MCF 10A (cell line): ENCODE measurements around the gene IGF1R. TPM values are rescaled to one million over a fixed set of nuclear protein-coding genes. Genes with fewer than 3 reads are reported as not detected.

Experiments
- BruUV-seq: library from RNA; stranded (reverse); fragments of 400-500 nt; replicated peaks from 2 replicates; lab custom pipeline; 2021; lab: Mats Ljungman, UMichigan
- CTCF ChIA-PET: fragments of 300-600 bp; sonication (Branson Sonifier 250); formaldehyde crosslinking; extraction: SDS; loops from one replicate; lab custom pipeline; 2021; ENCODE audit warnings: antibody characterized with exemption, inconsistent platforms; lab: Yijun Ruan, JAX
- POLR2A ChIA-PET: fragments of 300-600, 350-650 bp; sonication (Branson Sonifier 250); formaldehyde crosslinking; extraction: SDS; loops from one replicate; lab custom pipeline; 2020; ENCODE audit warnings: antibody characterized with exemption, inconsistent platforms; lab: Yijun Ruan, JAX
- DNase-seq: peaks from one replicate; pipeline ENCODE4 v3.0.0-alpha.2; 2018; ENCODE audit not compliant: unreplicated experiment
- H3K27ac Mint-ChIP-seq: one replicate; pipeline ENCODE4 v1.8.0; 2022; ENCODE audit warnings: mild to moderate bottlenecking, low read depth, mixed read lengths; ENCODE audit not compliant: unreplicated experiment
- H3K27me3 Mint-ChIP-seq: one replicate; pipeline ENCODE4 v1.8.0; 2022; ENCODE audit warnings: mixed read lengths; ENCODE audit not compliant: insufficient read depth, unreplicated experiment
- H3K36me3 Mint-ChIP-seq: one replicate; pipeline ENCODE4 v1.8.0; 2022; ENCODE audit warnings: mild to moderate bottlenecking, moderate library complexity, mixed read lengths; ENCODE audit not compliant: insufficient read depth, unreplicated experiment
- H3K4me1 Mint-ChIP-seq: one replicate; pipeline ENCODE4 v1.8.0; 2022; ENCODE audit warnings: mixed read lengths; ENCODE audit not compliant: insufficient read depth, unreplicated experiment
- H3K4me3 Mint-ChIP-seq: one replicate; pipeline ENCODE4 v1.8.0; 2022; ENCODE audit warnings: mild to moderate bottlenecking, moderate library complexity, mixed read lengths; ENCODE audit not compliant: unreplicated experiment
- H3K9me3 Mint-ChIP-seq: one replicate; pipeline ENCODE4 v1.8.0; 2022; ENCODE audit warnings: mixed read lengths; ENCODE audit not compliant: unreplicated experiment
- CTCF ChIP-seq: fragments of 200-600 bp; IDR thresholded peaks from one replicate; pipeline ENCODE4 v1.8.0; 2022; ENCODE audit warnings: antibody characterized with exemption, mild to moderate bottlenecking; ENCODE audit not compliant: unreplicated experiment
- intact Hi-C: fragments of 100-400 bp; cut with micrococcal nuclease; formaldehyde crosslinking; loops from 2 replicates; pipeline ENCODE4 v1.14.1; 2022
- total RNA-seq: library from RNA; stranded (reverse); gene quantifications from 2 replicates; pipeline ENCODE4 v1.2.3, GENCODE V29; 2022

IGF1R gene
- total RNA-seq, 1 experiment from 2014 or later: 53.3 TPM

DNA sequence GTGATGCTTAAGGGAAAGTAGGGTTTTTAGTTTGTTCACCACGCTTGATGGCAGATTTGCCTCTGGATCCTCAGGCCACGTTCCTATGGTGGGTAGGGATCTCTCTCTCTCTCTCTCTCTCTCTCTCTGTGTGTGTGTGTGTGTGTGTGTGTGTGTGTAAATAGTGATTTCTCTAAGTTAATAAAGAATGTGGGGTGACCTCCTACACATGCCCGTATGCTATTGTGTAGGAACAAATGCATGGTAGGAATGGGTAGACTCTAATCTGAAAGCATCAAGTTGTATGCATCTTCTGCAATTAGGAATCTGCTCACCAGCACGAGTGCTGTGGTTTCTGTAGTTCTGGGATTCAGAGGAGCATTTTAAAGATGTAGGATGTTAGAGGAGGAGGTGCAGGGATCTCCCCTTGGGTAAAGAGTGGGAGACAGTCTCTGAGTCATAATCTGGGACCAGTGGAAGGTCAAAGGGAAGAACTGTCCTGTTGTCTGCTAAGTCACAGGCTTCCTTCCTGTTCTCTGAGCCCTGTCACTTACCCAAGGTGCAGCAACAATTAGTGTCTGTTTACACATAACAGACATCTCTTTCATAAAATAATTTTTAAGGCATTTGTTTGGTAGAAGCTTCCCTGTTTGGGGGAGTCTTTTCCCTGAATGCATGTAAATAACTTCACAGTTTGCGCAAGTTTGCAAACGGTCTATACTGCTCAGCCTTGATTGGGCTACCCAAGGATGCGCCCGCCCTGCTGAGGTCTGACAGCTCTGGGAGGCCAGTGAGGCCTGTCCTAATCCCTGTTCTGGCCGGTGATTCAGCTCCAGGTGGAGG, 139.8 kb downstream of the IGF1R start:
- no peak overlapping the region for H3K4me3 Mint-ChIP-seq
- BruUV-seq: no TSS peak
- H3K9me3 Mint-ChIP-seq: no peaks in the 10 kb centered on the region
- DNase-seq: peak; percentile 11
- peaks cover 13% of the 10 kb centered on the region for H3K4me1 Mint-ChIP-seq
- H3K27ac Mint-ChIP-seq: no peak overlapping the region
- no peak for TF ChIP-seq CTCF
- POLR2A ChIA-PET: interaction anchor here (0.7 to 3.1 kb wide), 4 partner anchors 12 to 35 kb away, joined by 3 to 13 read pairs (median 4); no protein-coding TSS in a partner anchor
- no peaks in the 10 kb centered on the region for H3K36me3 Mint-ChIP-seq
- CTCF ChIA-PET: interaction anchor here (0.6 to 3.6 kb wide), 3 partner anchors 9 to 118 kb away, joined by 3 to 12 read pairs (median 7); no protein-coding TSS in a partner anchor
- no peaks in the 10 kb centered on the region for H3K27me3 Mint-ChIP-seq
- intact Hi-C loops: no loop called here

DNA sequence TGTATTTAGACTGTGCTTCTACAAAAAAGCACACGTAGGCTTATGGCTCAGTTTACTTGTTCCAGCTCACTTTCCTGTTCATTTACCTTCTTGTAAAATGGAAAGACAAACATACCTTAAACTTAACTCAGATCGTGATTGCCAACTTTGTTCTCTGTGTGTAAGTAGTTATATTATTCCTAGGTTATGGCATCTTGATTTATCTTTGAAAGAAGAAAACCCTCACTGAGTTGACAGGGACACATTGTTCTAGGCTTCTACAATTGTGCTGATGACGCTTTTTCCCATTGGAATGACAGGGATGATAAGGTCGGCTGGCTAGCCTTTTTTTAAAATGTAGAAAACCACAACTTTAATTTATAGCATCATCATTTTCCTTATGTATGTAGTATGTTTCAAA, 140.7 kb downstream of the IGF1R start:
- no peak for DNase-seq
- ChIA-PET CTCF (interaction anchor here (0.6 to 3.6 kb wide), 2 partner anchors 10 kb away, joined by 3 to 12 read pairs; no protein-coding TSS in a partner anchor), POLR2A (interaction anchor here (0.8 to 3.1 kb wide), 3 partner anchors 11 to 34 kb away, joined by 3 to 13 read pairs (median 5); no protein-coding TSS in a partner anchor)
- no peak for TF ChIP-seq CTCF
- H3K4me1 Mint-ChIP-seq: peaks cover 13% of the 10 kb centered on the region
- no TSS peak for BruUV-seq
- intact Hi-C loops: no loop called here
- no peaks in the 10 kb centered on the region for H3K9me3 Mint-ChIP-seq
- no peak overlapping the region for H3K27ac Mint-ChIP-seq
- H3K4me3 Mint-ChIP-seq: no peak overlapping the region
- peaks cover 2% of the 10 kb centered on the region for H3K36me3 Mint-ChIP-seq
- no peaks in the 10 kb centered on the region for H3K27me3 Mint-ChIP-seq

DNA sequence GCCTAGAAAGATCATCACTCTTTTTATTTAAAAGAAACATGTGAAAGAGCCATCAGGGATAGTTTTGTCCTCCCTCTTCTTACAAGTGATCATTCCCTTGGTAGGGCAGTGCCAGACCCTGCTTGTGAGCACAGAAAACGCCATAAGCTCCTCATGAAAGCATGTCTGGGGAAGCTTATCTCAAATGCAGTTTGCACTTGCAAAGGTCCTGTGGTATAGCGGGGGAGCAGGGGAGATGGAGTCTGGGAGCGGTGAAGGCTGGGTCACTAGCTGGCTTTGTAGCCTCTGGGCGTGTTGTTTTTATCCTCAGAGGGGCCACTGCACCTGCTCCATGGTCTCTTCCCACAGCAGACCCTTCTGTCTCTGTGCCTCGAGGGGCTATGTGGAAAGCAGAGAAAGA, 141.9 kb downstream of the IGF1R start:
- H3K36me3 Mint-ChIP-seq: peaks cover 7% of the 10 kb centered on the region
- no TSS peak for BruUV-seq
- H3K4me3 Mint-ChIP-seq: no peak overlapping the region
- no peaks in the 10 kb centered on the region for H3K27me3 Mint-ChIP-seq
- intact Hi-C loops: no loop called here
- DNase-seq: no peak
- CTCF ChIA-PET: interaction anchor here (1.5 to 3.6 kb wide), 2 partner anchors 11 to 271 kb away, joined by 5 to 12 read pairs; no protein-coding TSS in a partner anchor
- no peaks in the 10 kb centered on the region for H3K9me3 Mint-ChIP-seq
- H3K27ac Mint-ChIP-seq: no peak overlapping the region
- H3K4me1 Mint-ChIP-seq: peaks cover 13% of the 10 kb centered on the region
- TF ChIP-seq CTCF: no peak
- POLR2A ChIA-PET: interaction anchor here (0.6 to 3.1 kb wide), 2 partner anchors 9 to 39 kb away, joined by 3 to 13 read pairs; no protein-coding TSS in a partner anchor

DNA sequence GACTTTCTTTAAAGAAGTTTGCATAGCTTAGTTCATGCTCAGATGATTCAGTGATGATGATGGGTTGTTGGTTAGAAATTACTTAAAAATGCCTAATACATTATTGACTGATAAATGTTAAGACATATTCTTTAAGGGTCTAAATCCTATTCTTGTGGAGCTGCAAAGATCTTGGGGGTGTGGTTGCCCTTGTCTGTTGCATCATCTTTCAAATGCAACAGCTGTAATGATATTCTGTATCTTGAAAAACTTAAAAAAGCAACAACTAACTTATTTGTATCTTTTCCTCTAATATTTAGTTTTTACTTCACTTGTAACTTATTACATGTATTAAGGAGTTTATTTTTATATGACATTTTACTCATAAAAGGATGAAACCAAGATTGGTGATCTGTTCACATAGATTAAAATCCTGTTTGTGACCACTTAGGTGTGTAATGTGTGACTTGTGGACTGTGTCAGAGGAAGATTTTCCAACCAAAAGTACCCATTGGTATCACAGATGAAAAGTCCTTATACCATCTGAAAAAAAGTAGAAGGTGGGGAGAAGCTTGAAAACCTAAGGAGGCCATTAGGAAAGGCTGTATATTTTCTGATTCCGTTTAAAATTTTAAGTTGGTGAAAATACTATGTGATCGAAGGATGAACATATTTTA, 142.8 kb downstream of the IGF1R start:
- Mint-ChIP-seq H3K9me3 (no peaks in the 10 kb centered on the region), H3K27ac (no peak overlapping the region), H3K27me3 (no peaks in the 10 kb centered on the region), H3K36me3 (peaks cover 7% of the 10 kb centered on the region), H3K4me1 (peaks cover 13% of the 10 kb centered on the region), H3K4me3 (no peak overlapping the region)
- ChIA-PET CTCF (interaction anchor here (1.4 to 3.6 kb wide), 3 partner anchors 12 to 272 kb away, joined by 5 to 12 read pairs (median 5); no protein-coding TSS in a partner anchor), POLR2A (interaction anchor here (0.5 to 3.1 kb wide), 4 partner anchors 9 to 103 kb away, joined by 3 to 13 read pairs (median 3); no protein-coding TSS in a partner anchor)
- DNase-seq: no peak
- intact Hi-C loops: no loop called here
- TF ChIP-seq CTCF: no peak
- BruUV-seq: no TSS peak
